OCI-LY7 (cell line): ENCODE measurements around the gene LRIG1. TPM values are rescaled to one million over a fixed set of nuclear protein-coding genes. Genes with fewer than 3 reads are reported as not detected.

Experiments used
- BruUV-seq: library from RNA; stranded (reverse); fragments of 400-500 nt; replicated peaks from 2 replicates; lab custom pipeline; 2021; lab: Mats Ljungman, UMichigan
- CTCF ChIA-PET: fragments of 300-600 bp; sonication (Branson Sonifier 250); formaldehyde crosslinking; loops from one replicate; lab custom pipeline; 2022; ENCODE audit warnings: antibody characterized with exemption; ENCODE audit not compliant: unreplicated experiment; lab: Charles Lee
- POLR2A ChIA-PET: fragments of 300-600 bp; sonication (Branson Sonifier 250); formaldehyde crosslinking; loops from one replicate; lab custom pipeline; 2022; ENCODE audit warnings: antibody characterized with exemption; lab: Charles Lee
- DNase-seq: peaks from one replicate; pipeline ENCODE4 v3.0.0-alpha.2; 2015; ENCODE audit warnings: low spot score
- H2AFZ ChIP-seq: fragments of 200-600 bp; sonication (generic), shearing (Covaris generic); 2 replicates; pipeline ENCODE4 v1.6.1; 2014; ENCODE audit warnings: mild to moderate bottlenecking, antibody characterized with exemption, low read length, moderate library complexity
- H3K27ac ChIP-seq: fragments of 200-600 bp; sonication (generic); 2 replicates; pipeline ENCODE4 v1.5.1; 2014; ENCODE audit warnings: mixed run types, low read depth, mild to moderate bottlenecking, moderate library complexity, low read length, inconsistent platforms; ENCODE audit not compliant: poor library complexity, severe bottlenecking
- H3K36me3 ChIP-seq: fragments of 200-600 bp; sonication (generic); 2 replicates; pipeline ENCODE4 v1.6.1; 2014; ENCODE audit warnings: mild to moderate bottlenecking, antibody characterized with exemption, low read length, moderate library complexity, mixed read lengths; ENCODE audit not compliant: insufficient read depth
- H3K4me1 ChIP-seq: fragments of 200-600 bp; sonication (generic); 2 replicates; pipeline ENCODE4 v1.5.1; 2014; ENCODE audit warnings: mild to moderate bottlenecking, low read length; ENCODE audit not compliant: insufficient read depth, poor library complexity, severe bottlenecking
- H3K4me2 ChIP-seq: fragments of 200-600 bp; sonication (generic); 2 replicates; pipeline ENCODE4 v1.6.1; 2014; ENCODE audit warnings: mild to moderate bottlenecking, low read length
- H3K4me3 ChIP-seq: fragments of 200-600 bp; sonication (generic); 2 replicates; pipeline ENCODE4 v1.5.1; 2014; ENCODE audit warnings: mild to moderate bottlenecking, low read depth, low read length; ENCODE audit not compliant: poor library complexity, severe bottlenecking
- H3K79me2 ChIP-seq: fragments of 200-600 bp; sonication (generic); 2 replicates; pipeline ENCODE4 v1.6.1; 2016; ENCODE audit warnings: low read depth, mild to moderate bottlenecking, low read length, moderate library complexity, mixed read lengths; ENCODE audit not compliant: insufficient read depth
- H3K9me2 ChIP-seq: fragments of 200-600 bp; sonication (generic); 2 replicates; pipeline ENCODE4 v1.6.1; 2016; ENCODE audit warnings: mild to moderate bottlenecking, low read length, mixed read lengths; ENCODE audit not compliant: insufficient read depth
- H3K9me3 ChIP-seq: fragments of 200-600 bp; sonication (generic); 2 replicates; pipeline ENCODE4 v1.6.1; 2014; ENCODE audit warnings: mild to moderate bottlenecking, mixed run types, low read length, mixed read lengths
- H4K20me1 ChIP-seq: fragments of 200-600 bp; sonication (generic); 2 replicates; pipeline ENCODE4 v1.6.1; 2014; ENCODE audit warnings: mild to moderate bottlenecking, antibody characterized with exemption, low read length, moderate library complexity, mixed read lengths; ENCODE audit not compliant: insufficient read depth
- EZH2phosphoT487 ChIP-seq: fragments of 200-600 bp; sonication (generic); IDR thresholded peaks from 2 replicates; pipeline ENCODE4 v1.6.1; 2018; ENCODE audit warnings: low read depth, borderline replicate concordance, mild to moderate bottlenecking, mixed run types, antibody characterized with exemption, low read length, moderate library complexity, mixed read lengths
- intact Hi-C: fragments of 100-400 bp; cut with micrococcal nuclease; formaldehyde crosslinking; loops from one replicate; pipeline ENCODE4 v1.10.0; 2022; ENCODE audit not compliant: unreplicated experiment
- total RNA-seq, 2 experiments: library from RNA; depleted of rRNA in 1 of 2; stranded (reverse); fragments of >200 nt in 1 of 2; shearing (Covaris generic) in 1 of 2; gene quantifications; 2 replicates each; pipeline ENCODE4 v1.2.3, GENCODE V29; 2014 to 2022
- TF ChIP-seq, protein P1 (sequence below): fragments of 200-600 bp; sonication (generic); conservative IDR thresholded peaks from 2 replicates; pipeline ENCODE4 v1.5.1; 2014; ENCODE audit warnings: mild to moderate bottlenecking, antibody characterized with exemption, low read length, moderate library complexity, mixed read lengths

The LRIG1 gene
- total RNA-seq, 2 experiments from 2014 or later, result 84.2 to 115 TPM

DNA sequence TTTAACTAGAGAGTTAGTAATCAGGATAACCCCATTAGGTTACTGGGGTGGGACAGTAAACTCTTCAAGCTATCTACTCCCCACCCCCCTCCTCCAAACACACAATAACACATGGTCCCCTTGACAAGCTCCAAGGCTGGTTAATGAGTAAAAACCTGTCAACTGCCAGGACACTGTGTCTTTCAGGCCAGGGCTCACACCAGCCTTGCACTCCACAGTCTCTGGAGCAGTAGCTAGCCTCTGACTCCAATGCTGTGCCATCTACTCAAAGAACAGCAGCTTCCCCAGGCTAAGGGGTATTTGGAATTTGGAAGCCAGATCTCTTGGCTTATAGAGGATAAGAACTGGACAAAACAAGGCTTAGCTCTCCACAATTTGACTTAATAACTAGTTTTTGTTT lies 115.8 kb downstream of the LRIG1 start:
- TF ChIP-seq, protein P1, sequence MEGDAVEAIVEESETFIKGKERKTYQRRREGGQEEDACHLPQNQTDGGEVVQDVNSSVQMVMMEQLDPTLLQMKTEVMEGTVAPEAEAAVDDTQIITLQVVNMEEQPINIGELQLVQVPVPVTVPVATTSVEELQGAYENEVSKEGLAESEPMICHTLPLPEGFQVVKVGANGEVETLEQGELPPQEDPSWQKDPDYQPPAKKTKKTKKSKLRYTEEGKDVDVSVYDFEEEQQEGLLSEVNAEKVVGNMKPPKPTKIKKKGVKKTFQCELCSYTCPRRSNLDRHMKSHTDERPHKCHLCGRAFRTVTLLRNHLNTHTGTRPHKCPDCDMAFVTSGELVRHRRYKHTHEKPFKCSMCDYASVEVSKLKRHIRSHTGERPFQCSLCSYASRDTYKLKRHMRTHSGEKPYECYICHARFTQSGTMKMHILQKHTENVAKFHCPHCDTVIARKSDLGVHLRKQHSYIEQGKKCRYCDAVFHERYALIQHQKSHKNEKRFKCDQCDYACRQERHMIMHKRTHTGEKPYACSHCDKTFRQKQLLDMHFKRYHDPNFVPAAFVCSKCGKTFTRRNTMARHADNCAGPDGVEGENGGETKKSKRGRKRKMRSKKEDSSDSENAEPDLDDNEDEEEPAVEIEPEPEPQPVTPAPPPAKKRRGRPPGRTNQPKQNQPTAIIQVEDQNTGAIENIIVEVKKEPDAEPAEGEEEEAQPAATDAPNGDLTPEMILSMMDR, result no peak
- TF ChIP-seq EZH2phosphoT487, result no peak
- POLR2A ChIA-PET, result interaction anchor here (0.5 kb wide), 1 partner anchor 318 kb away, joined by 6 read pairs; no protein-coding TSS in a partner anchor
- intact Hi-C loops, result no loop called here
- no peak overlapping the region for H2AFZ ChIP-seq
- peaks cover 11% of the 10 kb centered on the region; the same call in 1 of the 2 replicates for H3K9me3 ChIP-seq
- peaks cover 18% of the 10 kb centered on the region for H3K4me1 ChIP-seq
- peaks cover 99% of the 10 kb centered on the region for H3K36me3 ChIP-seq
- CTCF ChIA-PET, result interaction anchor here (0.6 kb wide), 1 partner anchor 686 kb away, joined by 4 read pairs; no protein-coding TSS in a partner anchor
- DNase-seq, result no peak
- no peak overlapping the region for H3K27ac ChIP-seq
- H3K9me2 ChIP-seq, result no peaks in the 10 kb centered on the region
- H3K79me2 ChIP-seq, result peaks cover 33% of the 10 kb centered on the region; the same call in 1 of the 2 replicates
- BruUV-seq, result no TSS peak
- 0 out of 2 replicates have a peak, but pooled peaks cover 4% of the 10 kb centered on the region for H4K20me1 ChIP-seq
- H3K4me2 ChIP-seq, result no peak overlapping the region
- H3K4me3 ChIP-seq, result no peak overlapping the region

DNA sequence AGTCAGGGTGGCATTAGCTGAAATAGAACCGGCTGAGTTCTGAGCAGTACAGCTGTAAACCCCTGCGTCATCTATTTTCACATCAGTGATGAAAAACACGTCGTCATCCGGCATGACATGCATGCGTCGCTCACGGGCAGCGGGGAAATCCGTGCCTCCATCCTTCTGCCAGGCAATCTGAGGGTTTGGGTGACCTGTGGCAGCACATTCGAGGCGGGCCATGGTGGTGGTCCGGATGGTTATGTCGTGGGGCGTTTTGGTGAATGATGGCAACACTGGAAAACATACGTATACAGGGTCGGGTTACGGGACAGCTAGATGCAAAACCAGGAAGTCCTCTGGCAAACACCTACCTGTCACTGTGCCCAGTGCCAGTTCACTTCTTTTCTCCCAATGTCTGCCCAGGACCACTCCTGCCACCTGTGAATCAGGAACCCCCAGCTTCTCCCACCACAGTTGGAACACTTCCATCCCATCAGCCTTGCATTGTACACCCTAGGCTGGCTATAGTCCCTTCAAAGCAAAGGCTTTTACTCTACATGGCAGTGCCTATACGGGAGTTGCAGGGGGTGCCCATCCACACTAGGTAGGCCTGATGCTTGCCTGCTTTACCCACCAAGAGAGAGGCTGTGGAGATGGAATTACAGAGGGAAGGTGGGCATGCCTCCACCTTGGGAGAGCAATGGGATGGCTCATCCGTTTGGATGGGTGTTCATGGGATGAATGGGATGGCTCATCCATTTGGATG lies 116.7 kb downstream of the LRIG1 start:
- Histone ChIP-seq H4K20me1 (0 out of 2 replicates have a peak, but pooled peaks cover 4% of the 10 kb centered on the region), H3K36me3 (peaks cover 99% of the 10 kb centered on the region), H2AFZ (no peak overlapping the region), H3K9me3 (peaks cover 11% of the 10 kb centered on the region; the same call in 1 of the 2 replicates), H3K9me2 (no peaks in the 10 kb centered on the region), H3K79me2 (peaks cover 24% of the 10 kb centered on the region; the same call in 1 of the 2 replicates), H3K4me1 (peaks cover 9% of the 10 kb centered on the region), H3K27ac (no peak overlapping the region), H3K4me3 (no peak overlapping the region), H3K4me2 (no peak overlapping the region)
- no TSS peak for BruUV-seq
- CTCF ChIA-PET, result interaction anchor here (0.5 to 0.6 kb wide), 2 partner anchors 163 to 687 kb away, joined by 3 to 4 read pairs; no protein-coding TSS in a partner anchor
- POLR2A ChIA-PET, result interaction anchor here (0.6 kb wide), 3 partner anchors 153 to 440 kb away, joined by 3 read pairs; no protein-coding TSS in a partner anchor
- DNase-seq, result no peak
- TF ChIP-seq EZH2phosphoT487, result no peak
- TF ChIP-seq, protein P1, result no peak
- intact Hi-C loops, result no loop called here

GRCh38 chr3:66383023-66383422 lies 117.8 kb downstream of the LRIG1 start:
- POLR2A ChIA-PET, result interaction anchor here (0.6 kb wide), 2 partner anchors 215 to 441 kb away, joined by 3 read pairs; no protein-coding TSS in a partner anchor
- peaks cover 99% of the 10 kb centered on the region for H3K36me3 ChIP-seq

More at GRCh38 chr3:66383023-66383422, 117.8 kb downstream of the LRIG1 start:
- Histone ChIP-seq H2AFZ (no peak overlapping the region), H3K4me2 (no peak overlapping the region), H3K4me1 (peaks cover 8% of the 10 kb centered on the region), H3K27ac (no peak overlapping the region), H4K20me1 (no peaks in the 10 kb centered on the region), H3K9me3 (no peaks in the 10 kb centered on the region), H3K79me2 (peaks cover 12% of the 10 kb centered on the region; the same call in 1 of the 2 replicates), H3K9me2 (no peaks in the 10 kb centered on the region), H3K4me3 (no peak overlapping the region)
- CTCF ChIA-PET, result no interaction called here
- DNase-seq, result no peak
- no TSS peak for BruUV-seq
- intact Hi-C loops, result no loop called here
- TF ChIP-seq, protein P1, result no peak
- TF ChIP-seq EZH2phosphoT487, result no peak
